HepG2 (cell line): ENCODE measurements around the gene TBX19. TPM values are rescaled to one million over a fixed set of nuclear protein-coding genes. Genes with fewer than 3 reads are reported as not detected.

Experiments used
- ATAC-seq: fragments of 200-7000 bp; cut with Tn5 transposase; 3 replicates; pipeline ENCODE4 v1.9.1; 2020; ENCODE audit warnings: mild to moderate bottlenecking, moderate library complexity
- BruUV-seq: library from RNA; stranded (reverse); fragments of 400-500 nt; replicated peaks from 2 replicates; lab custom pipeline; 2021; lab: Mats Ljungman, UMichigan
- CTCF ChIA-PET: fragments of 300-600 bp; formaldehyde crosslinking; extraction: SDS; loops from one replicate; lab custom pipeline; 2021; ENCODE audit warnings: low total read pairs, inconsistent platforms, low intra/inter-chr PET ratio; lab: Yijun Ruan, JAX
- POLR2A ChIA-PET: fragments of 350-600 bp; sonication (Branson Sonifier 250); formaldehyde crosslinking; loops from one replicate; lab custom pipeline; 2020; ENCODE audit warnings: antibody characterized with exemption, inconsistent platforms; lab: Yijun Ruan, JAX
- DNase-seq: peaks from one replicate; pipeline ENCODE4 v3.0.0-alpha.2; 2015; ENCODE audit warnings: low spot score
- FAIRE-seq: peaks from 3 replicates; lab custom pipeline; 2011; peaks lifted over from hg19 to GRCh38; lab: Jason Lieb, UNC
- H2AFZ ChIP-seq: one replicate; pipeline ENCODE4 v1.6.1; 2011; ENCODE audit warnings: low read length, inconsistent platforms
- H3K27ac ChIP-seq: fragments of 300-600 bp; 3 replicates; pipeline ENCODE4 v1.8.0; 2011; ENCODE audit warnings: mixed run types, mild to moderate bottlenecking, mixed read lengths, low read length, inconsistent platforms; ENCODE audit not compliant: insufficient read depth; ENCODE audit errors: extremely low read length
- H3K27me3 ChIP-seq, 2 experiments: fragments of 200-600 bp in 1 of 2; 2 replicates in 1 of 2; 3 replicates in 1 of 2; pipeline versions ENCODE4 v1.6.0 to v1.8.0; 2011; ENCODE audit warnings: low read length in 2 of 2, mild to moderate bottlenecking in 2 of 2, moderate library complexity in 2 of 2, inconsistent platforms in 1 of 2; ENCODE audit not compliant: insufficient read depth in 2 of 2, control insufficient read depth in 1 of 2
- H3K36me3 ChIP-seq, 2 experiments: fragments of 200-600 bp in 1 of 2; replicated peaks in 1 of 2; 2 replicates in 1 of 2; 3 replicates in 1 of 2; pipeline versions ENCODE4 v1.5.1 to v1.8.0; 2011; ENCODE audit warnings: low read length in 2 of 2, inconsistent platforms in 1 of 2; ENCODE audit not compliant: insufficient read depth in 2 of 2, control insufficient read depth in 1 of 2
- H3K4me1 ChIP-seq: 2 replicates; pipeline ENCODE4 v1.5.1; 2012; ENCODE audit warnings: low read length, inconsistent platforms; ENCODE audit not compliant: insufficient read depth
- H3K4me2 ChIP-seq: 2 replicates; pipeline ENCODE4 v1.6.0; 2011; ENCODE audit warnings: low read depth, low read length, inconsistent platforms
- H3K4me3 ChIP-seq, 3 experiments: fragments of 200-600 bp in 1 of 3; sonication (generic), shearing (Covaris generic) in 1 of 3; replicated peaks in 1 of 3; 2 replicates each; pipeline ENCODE4 v1.5.1; 2011 to 2016; ENCODE audit warnings: low read length in 3 of 3, inconsistent platforms in 2 of 3, low read depth in 2 of 3, mild to moderate bottlenecking in 2 of 3, control low read depth in 1 of 3, mixed read lengths in 1 of 3; ENCODE audit not compliant: insufficient read depth in 1 of 3
- H3K79me2 ChIP-seq: one replicate; pipeline ENCODE4 v1.6.1; 2011; ENCODE audit warnings: low read length, inconsistent platforms; ENCODE audit not compliant: insufficient read depth
- H3K9ac ChIP-seq: 2 replicates; pipeline ENCODE4 v1.6.0; 2011; ENCODE audit warnings: mild to moderate bottlenecking, low read depth, low read length, inconsistent platforms; ENCODE audit not compliant: insufficient read depth
- H3K9me3 ChIP-seq: 2 replicates; pipeline ENCODE4 v1.5.1; 2012; ENCODE audit warnings: mild to moderate bottlenecking, low read length
- H4K20me1 ChIP-seq: 2 replicates; pipeline ENCODE4 v1.6.0; 2011; ENCODE audit warnings: inconsistent platforms, mild to moderate bottlenecking, low read length, moderate library complexity; ENCODE audit not compliant: insufficient read depth
- CCDC6 ChIP-seq: sonication (generic); formaldehyde crosslinking; IDR thresholded peaks from 2 replicates; pipeline ENCODE4 v1.8.1; 2022; ENCODE audit warnings: mild to moderate bottlenecking, missing genetic modification reagents, moderate library complexity
- FOSL2 ChIP-seq: sonication (generic); formaldehyde crosslinking; IDR thresholded peaks from 2 replicates; pipeline ENCODE4 v1.4.0; 2020; ENCODE audit warnings: missing genetic modification reagents
- GMEB2 ChIP-seq: IDR thresholded peaks from 2 replicates; pipeline ENCODE4 v1.6.1; 2016; ENCODE audit warnings: missing biosample characterization, missing genetic modification reagents, low read depth
- HNF4G ChIP-seq, 2 experiments: sonication (generic) in 1 of 2; formaldehyde crosslinking in 1 of 2; IDR thresholded peaks; 2 replicates each; pipeline versions ENCODE4 v1.4.0 to v1.6.1; 2011 to 2020; ENCODE audit warnings: borderline replicate concordance in 2 of 2, low read depth in 2 of 2, mild to moderate bottlenecking in 2 of 2, low read length in 1 of 2, missing genetic modification reagents in 1 of 2, moderate library complexity in 1 of 2
- MXD3 ChIP-seq: IDR thresholded peaks from 2 replicates; pipeline ENCODE4 v1.6.1; 2016; ENCODE audit warnings: mild to moderate bottlenecking, missing biosample characterization, missing genetic modification reagents
- MYC ChIP-seq: sonication (generic); formaldehyde crosslinking; IDR thresholded peaks from 2 replicates; pipeline ENCODE4 v1.9.0; 2021; ENCODE audit warnings: missing genetic modification reagents, borderline replicate concordance
- MZF1 ChIP-seq: sonication (generic); formaldehyde crosslinking; IDR thresholded peaks from 2 replicates; pipeline ENCODE4 v1.8.1; 2023; ENCODE audit warnings: mild to moderate bottlenecking, missing genetic modification reagents, borderline replicate concordance
- RARA ChIP-seq: IDR thresholded peaks from 2 replicates; pipeline ENCODE4 v1.6.1; 2016; ENCODE audit warnings: missing genetic modification reagents, missing compliant biosample characterization
- RBM22 ChIP-seq: fragments of 200-400 bp; formaldehyde crosslinking; optimal IDR thresholded peaks from 2 replicates; pipeline ENCODE3; 2017; ENCODE audit warnings: mild to moderate bottlenecking, low read length, moderate library complexity
- SOX5 ChIP-seq: IDR thresholded peaks from 2 replicates; pipeline ENCODE4 v1.6.1; 2016; ENCODE audit warnings: borderline replicate concordance
- XBP1 ChIP-seq: sonication (generic); formaldehyde crosslinking; IDR thresholded peaks from 2 replicates; pipeline ENCODE4 v1.5.0; 2020; ENCODE audit warnings: missing genetic modification reagents
- ZFP36L1 ChIP-seq: sonication (generic); formaldehyde crosslinking; IDR thresholded peaks from 2 replicates; pipeline ENCODE4 v1.8.0; 2022; ENCODE audit warnings: mild to moderate bottlenecking, missing genetic modification reagents, moderate library complexity
- ZNF180 ChIP-seq: sonication (generic); formaldehyde crosslinking; IDR thresholded peaks from 2 replicates; pipeline ENCODE4 v1.4.0; 2020; ENCODE audit warnings: low read depth, missing genetic modification reagents, borderline replicate concordance
- ZNF251 ChIP-seq: sonication (generic); formaldehyde crosslinking; IDR thresholded peaks from 2 replicates; pipeline ENCODE4 v1.9.0; 2021; ENCODE audit warnings: mild to moderate bottlenecking, missing genetic modification reagents
- ZNF263 ChIP-seq: sonication (generic); formaldehyde crosslinking; IDR thresholded peaks from 2 replicates; pipeline ENCODE4 v1.4.0; 2020; ENCODE audit warnings: missing genetic modification reagents
- ZNF552 ChIP-seq: sonication (generic); formaldehyde crosslinking; IDR thresholded peaks from 2 replicates; pipeline ENCODE4 v1.9.0; 2022; ENCODE audit warnings: missing genetic modification reagents, mild to moderate bottlenecking, borderline replicate concordance
- ZNF891 ChIP-seq: sonication (generic); formaldehyde crosslinking; IDR thresholded peaks from 2 replicates; pipeline ENCODE4 v1.5.0; 2020; ENCODE audit warnings: mild to moderate bottlenecking, missing genetic modification reagents
- WGBS: methylation state at CpG from one replicate; pipeline ENCODE4 v1.1.6; 2017; ENCODE audit warnings: low lambda C conversion rate; 5-methylcytosine and 5-hydroxymethylcytosine counted together
- in situ Hi-C: cut with HindIII; loops from 2 replicates; pipeline ENCODE4 v1.10.0; 2017; ENCODE audit warnings: low pct_unique_long_range_greater_than_20kb; ENCODE audit not compliant: extremely low pct_ligation_motif_present
- intact Hi-C: fragments of 100-400 bp; cut with micrococcal nuclease; formaldehyde crosslinking; loops from one replicate; pipeline ENCODE4 v1.10.0; 2022; ENCODE audit not compliant: unreplicated experiment
- polyA plus RNA-seq, 8 experiments: library from polyadenylated mRNA; depleted of rRNA in 3 of 8; stranded (reverse) in 7 of 8; unstranded in 1 of 8; fragments of >200 nt; fragmentation: Illumina TruSeq in 4 of 8; extraction: Trizol in 4 of 8; gene quantifications; 2 replicates each; pipeline versions ENCODE4 v1.2.1 to v1.2.3, GENCODE V29; 2011 to 2016; ENCODE audit warnings: low read depth in 4 of 8, missing spikeins in 1 of 8, mixed read lengths in 1 of 8; ENCODE audit not compliant: insufficient read depth in 1 of 8
- total RNA-seq, 5 experiments: library from RNA; depleted of rRNA; stranded (reverse); fragments of >200 nt; fragmentation: Illumina TruSeq; extraction: Trizol; gene quantifications; 2 replicates each; pipeline ENCODE4 v1.2.3, GENCODE V29; 2016; ENCODE audit warnings: low read depth in 1 of 5

The TBX19 gene
- total and polyA plus RNA-seq, 2 of the 13 experiments (the other 11 are each of a cell fraction or from before 2014, with no cell fraction given): 0.31 to 1.4 TPM

- TF ChIP-seq HNF4G (IDR thresholded peaks at IDR 0.05; ENCODE audit: borderline replicate concordance, low read depth, low read length): 0 out of 2 replicates have a peak, but pooled peaks have one; percentile 38
- TF ChIP-seq HNF4G (CRISPR knock-in tag; IDR thresholded peaks at IDR 0.05; ENCODE audit: borderline replicate concordance, low read depth): no peak
- TF ChIP-seq CCDC6 (CRISPR knock-in tag): no peak
- TF ChIP-seq GMEB2: no peak
- TF ChIP-seq RARA: peak; percentile 71
- TF ChIP-seq SOX5 (CRISPR knock-in tag): no peak
- TF ChIP-seq RBM22: no peak
These were observed 44.7 kb upstream of the TBX19 start (continued) for GRCh38 chr1:168235937-168236336.

GRCh38 chr1:168236836-168237611 lies 43.7 kb upstream of the TBX19 start:
- no peaks in the 10 kb centered on the region for H3K27me3 ChIP-seq
- intact Hi-C loops (loop anchor here (5.0 to 10.0 kb wide), 2 partner anchors 60 to 88 kb away; partner anchors contain the start of gene TIPRL), in situ Hi-C loops (no loop called here)
- peaks cover 19% of the 10 kb centered on the region for H3K4me1 ChIP-seq
- no peak overlapping the region for H3K27ac ChIP-seq
- no peak for DNase-seq
- WGBS: 98% methylated on average over 7 of the region's 7 CpGs
- no peak for ATAC-seq
- BruUV-seq: no TSS peak
- H3K4me2 ChIP-seq: no peak overlapping the region
- no peak overlapping the region for H2AFZ ChIP-seq
- CTCF ChIA-PET: no interaction called here
- no peak for FAIRE-seq
- TF ChIP-seq MXD3 (CRISPR knock-in tag) (no peak), FOSL2 (no peak), MYC (no peak), ZNF891 (CRISPR knock-in tag) (no peak), MZF1 (no peak), ZNF552 (CRISPR knock-in tag) (no peak), ZNF180 (CRISPR knock-in tag) (no peak), ZNF251 (CRISPR knock-in tag) (no peak), RBM22 (no peak), ZNF263 (no peak), ZFP36L1 (CRISPR knock-in tag) (no peak), XBP1 (CRISPR knock-in tag) (no peak)
- TF ChIP-seq, all 625 proteins: peak for 0
- H3K79me2 ChIP-seq: no peaks in the 10 kb centered on the region
- peaks cover 12 to 62% of the 10 kb centered on the region in 2 experiments for H3K36me3 ChIP-seq
- H3K9me3 ChIP-seq: no peaks in the 10 kb centered on the region
- H4K20me1 ChIP-seq: no peaks in the 10 kb centered on the region
- POLR2A ChIA-PET: no interaction called here
- H3K4me3 ChIP-seq: no peak overlapping the region
- no peak overlapping the region for H3K9ac ChIP-seq
